ENCODE data around the gene C5orf52.

DNA sequence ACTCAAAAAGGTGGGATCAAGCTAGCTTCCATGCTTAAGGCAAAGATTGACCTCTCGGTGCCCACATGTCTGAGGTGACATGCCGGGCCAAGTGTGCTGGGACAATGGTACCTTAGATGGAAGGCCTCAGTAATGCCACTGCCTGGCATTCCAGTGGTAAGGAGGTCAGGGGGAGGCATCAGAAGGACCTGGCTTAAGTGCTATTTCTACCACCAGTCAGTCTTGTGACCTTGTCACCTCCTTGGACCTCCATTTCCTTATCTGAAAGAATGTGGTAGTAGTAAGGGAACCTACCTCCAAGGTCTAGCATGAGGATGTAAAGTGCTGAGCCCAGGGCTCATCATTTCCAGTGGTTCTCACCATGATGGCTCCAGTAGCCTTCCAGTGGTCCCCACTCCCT lies 8.9 kb downstream of the C5orf52 start:
- TF ChIP-seq, protein P1, sequence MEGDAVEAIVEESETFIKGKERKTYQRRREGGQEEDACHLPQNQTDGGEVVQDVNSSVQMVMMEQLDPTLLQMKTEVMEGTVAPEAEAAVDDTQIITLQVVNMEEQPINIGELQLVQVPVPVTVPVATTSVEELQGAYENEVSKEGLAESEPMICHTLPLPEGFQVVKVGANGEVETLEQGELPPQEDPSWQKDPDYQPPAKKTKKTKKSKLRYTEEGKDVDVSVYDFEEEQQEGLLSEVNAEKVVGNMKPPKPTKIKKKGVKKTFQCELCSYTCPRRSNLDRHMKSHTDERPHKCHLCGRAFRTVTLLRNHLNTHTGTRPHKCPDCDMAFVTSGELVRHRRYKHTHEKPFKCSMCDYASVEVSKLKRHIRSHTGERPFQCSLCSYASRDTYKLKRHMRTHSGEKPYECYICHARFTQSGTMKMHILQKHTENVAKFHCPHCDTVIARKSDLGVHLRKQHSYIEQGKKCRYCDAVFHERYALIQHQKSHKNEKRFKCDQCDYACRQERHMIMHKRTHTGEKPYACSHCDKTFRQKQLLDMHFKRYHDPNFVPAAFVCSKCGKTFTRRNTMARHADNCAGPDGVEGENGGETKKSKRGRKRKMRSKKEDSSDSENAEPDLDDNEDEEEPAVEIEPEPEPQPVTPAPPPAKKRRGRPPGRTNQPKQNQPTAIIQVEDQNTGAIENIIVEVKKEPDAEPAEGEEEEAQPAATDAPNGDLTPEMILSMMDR (IDR thresholded peaks at IDR 0.05) = no peak
- no peak for TF ChIP-seq POLR2A (IDR thresholded peaks at IDR 0.05)
